Fibroblast of gingiva (primary cell): ENCODE data around the gene HLF.

Experiments used
- DNase-seq: peaks from one replicate; pipeline ENCODE4 v3.0.0-alpha.2; 2011; ENCODE audit warnings: low read depth

Gene HLF

GRCh38 chr17:55275894-55276804 is 11.4 kb downstream of the HLF start:
- DNase-seq = peak; percentile 45

DNA sequence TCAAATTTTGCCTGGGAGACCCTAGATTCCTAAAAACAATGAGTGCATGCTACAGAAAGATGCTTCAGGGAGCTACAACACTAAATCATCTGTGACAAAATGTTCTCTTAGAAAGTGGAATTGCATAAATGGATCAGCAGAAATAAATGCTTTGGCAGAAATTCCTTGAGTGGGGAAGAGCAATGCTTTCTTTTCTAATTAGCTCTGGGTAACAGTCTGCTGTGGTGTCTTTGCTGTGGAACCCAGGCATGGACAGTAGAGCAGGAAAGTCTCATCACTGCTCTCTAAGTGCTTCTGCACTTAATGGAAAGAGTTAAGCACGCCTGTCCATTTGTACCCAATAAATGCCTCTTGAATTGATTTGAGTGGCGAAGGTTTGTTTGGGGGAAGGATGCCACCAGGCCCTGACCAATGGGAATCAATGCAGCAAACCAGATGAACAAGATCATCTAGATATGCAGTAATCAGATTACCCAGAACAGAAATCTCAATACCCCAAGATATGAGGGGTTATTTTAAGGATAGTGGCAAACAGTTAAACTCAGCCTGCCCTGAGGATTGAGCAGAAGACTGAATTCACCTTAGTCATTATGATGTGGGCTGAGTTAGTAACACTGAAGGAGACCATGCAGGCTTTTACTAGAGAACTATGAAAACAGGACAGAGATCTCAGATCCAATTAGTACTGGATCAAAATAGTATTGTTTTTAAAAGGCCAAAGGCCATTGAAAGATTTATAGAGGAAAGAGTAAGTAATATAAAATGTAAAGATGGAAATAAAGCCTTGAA is 13.6 kb downstream of the HLF start:
- DNase-seq = no peak

DNA sequence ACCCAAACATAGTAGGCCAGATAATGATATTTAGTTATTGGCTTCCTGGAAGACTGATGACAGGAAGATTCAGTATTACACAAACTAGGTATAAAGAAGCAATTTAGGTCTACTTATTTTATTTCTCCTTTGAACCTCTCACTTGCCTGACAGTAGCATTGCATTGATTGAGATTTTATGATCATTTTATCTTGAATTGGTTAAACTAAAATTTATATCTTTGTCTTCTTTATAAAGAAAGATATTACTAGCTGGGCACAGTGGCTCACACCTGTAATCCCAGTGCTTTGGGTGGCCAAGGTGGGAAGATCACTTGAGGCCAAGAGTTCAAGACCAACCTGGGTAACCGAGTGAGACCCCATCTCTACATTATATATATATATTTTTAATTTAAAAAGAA is 14.4 kb downstream of the HLF start:
- no peak for DNase-seq

DNA sequence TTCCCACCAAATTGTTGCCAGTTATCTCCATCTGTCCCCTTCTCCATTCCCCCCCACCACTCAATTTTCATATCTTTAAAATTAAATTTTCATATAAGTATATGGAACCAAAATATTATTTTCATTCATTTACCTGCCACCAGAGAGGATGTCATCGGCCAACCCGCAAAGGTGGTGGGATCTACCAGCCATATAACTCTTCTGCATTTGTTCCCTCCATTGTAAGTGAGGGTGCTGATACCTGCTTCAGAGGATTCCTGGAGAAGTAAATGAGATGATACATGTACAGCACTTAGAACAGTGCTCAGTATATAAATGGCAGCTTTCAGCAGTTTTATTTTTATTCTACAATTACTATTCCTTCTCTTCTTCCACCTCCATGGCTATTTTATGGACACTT is 15.0 kb downstream of the HLF start:
- no peak for DNase-seq

- DNase-seq = no peak
These were observed 15.5 kb downstream of the HLF start for GRCh38 chr17:55280212-55280611.

GRCh38 chr17:55281649-55282378 is 17.1 kb downstream of the HLF start:
- peak; percentile 37 for DNase-seq

- no peak for DNase-seq
These were observed 17.6 kb downstream of the HLF start for GRCh38 chr17:55282379-55282702.

DNA sequence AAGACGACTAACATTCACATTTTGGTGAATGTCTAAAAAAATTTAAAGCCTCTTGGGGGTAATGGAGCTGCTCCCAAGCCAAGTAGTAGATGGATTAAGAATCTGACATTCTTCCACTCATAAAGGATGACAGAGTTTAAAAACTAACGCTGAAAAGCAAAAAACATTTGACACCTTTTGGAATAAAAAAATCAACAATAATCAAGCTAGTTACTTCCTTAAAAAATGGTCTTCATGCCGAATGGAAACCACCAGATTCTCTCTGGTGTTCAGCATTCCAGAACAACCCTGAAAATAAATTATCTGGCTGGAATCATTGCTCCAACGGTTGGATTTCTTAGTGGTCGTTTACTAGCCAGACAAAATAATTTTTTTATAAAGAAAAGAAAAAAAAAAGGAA is 18.0 kb downstream of the HLF start:
- no peak for DNase-seq

GRCh38 chr17:55283256-55283965 is 18.7 kb downstream of the HLF start:
- DNase-seq = no peak

DNA sequence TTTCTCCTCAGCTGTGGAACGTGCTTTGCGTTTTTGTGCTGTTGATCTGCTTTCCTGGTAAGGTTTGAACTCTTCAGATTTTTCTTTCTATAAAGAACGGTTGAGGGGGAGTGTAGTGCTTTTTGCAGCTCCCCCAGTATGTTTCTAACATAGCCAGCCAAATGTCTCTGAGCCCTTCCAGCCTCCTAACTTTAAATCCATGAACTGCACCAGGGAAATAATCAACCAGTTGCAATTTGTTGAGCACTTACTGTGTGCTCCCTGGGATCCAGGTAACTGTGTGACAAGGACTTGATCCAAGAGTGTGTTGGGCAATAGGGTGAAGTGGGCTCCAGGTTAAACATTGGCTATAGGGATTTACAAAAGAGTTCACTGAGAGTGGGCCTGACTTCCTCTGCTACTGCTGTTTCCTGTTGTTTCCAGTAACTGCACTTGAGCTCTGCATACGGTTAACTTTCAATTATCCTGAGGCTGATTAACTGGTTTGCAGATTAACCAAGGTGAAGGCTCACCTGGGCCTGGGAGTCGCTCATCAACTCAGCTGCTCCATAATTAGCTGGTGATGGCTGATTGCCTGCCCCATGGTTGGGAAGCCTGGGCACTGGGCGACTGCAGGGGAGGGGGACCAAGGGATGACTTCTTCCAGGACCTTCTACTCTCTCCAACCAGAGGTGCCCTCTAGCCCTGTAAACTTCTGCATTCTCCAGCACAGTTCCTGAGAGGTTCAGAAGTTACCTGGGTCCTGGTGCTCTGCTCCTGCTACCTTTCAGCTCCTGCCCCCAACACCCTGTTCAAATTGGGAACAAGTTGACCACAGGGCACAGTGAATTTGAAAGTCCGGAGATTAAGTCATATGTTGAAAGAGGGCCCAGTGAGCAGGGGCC is 19.5 kb downstream of the HLF start:
- no peak for DNase-seq

DNA sequence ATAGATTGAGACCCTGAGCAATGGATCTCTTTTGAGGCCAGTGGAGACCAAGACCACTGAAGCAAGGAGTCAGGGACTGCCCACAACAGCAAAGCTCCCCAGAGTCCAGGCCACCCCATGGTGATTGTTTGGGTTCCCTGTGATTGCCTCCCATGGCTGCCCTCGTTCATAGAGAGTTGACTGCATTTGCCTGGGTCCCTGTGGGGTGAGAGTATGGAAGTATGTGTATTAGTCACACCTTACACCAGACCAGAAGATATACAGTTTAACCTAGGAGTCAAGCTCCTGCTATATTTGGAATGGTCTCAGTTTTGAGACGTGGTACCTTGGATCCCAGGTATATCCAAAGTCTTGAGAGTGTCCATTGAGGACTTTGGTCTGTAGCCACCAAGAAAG is 20.2 kb downstream of the HLF start:
- no peak for DNase-seq

GRCh38 chr17:55285340-55286301 is 20.9 kb downstream of the HLF start:
- DNase-seq = peak; percentile 93

DNA sequence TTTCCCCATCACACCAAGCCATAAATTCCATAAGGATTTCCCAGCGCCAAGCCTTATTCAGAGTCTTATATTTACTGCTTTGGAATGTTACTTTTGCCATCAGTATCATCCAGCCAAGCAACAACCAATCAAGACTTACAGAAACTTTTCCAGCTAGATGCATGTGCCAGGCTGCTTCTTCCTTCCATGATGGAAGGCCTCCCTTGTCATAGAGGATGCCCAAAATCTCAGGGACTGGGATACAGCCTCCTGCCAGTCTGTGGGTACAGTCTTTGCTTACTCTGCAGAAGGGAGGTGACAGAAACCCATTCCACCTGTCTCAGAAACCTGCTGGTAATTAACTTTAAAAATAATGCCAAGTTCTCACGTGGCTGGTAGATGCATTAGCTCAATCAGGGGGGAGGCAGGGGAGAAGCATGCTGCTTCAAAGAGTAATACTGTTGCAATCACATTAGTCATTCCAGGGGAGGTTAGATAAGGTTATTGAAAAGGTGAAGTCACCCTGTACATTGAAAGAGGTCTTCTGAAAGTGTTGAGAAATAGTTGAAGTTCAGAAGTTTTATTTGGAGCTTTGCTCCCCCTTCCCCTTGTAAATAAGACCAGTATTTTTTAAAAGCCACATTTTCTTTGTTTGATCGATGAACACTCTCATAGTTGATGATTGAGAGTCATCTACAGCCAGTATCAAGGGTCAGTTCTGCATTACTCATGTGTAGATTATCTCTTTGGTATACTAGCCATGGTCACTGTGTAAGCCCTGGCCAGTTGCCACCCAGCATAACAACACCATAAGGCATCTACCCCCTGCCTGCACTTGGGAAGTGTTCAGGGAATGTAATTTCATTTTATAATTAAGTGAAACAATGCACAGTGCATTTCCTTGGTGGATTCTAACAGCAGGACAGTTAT is 22.2 kb downstream of the HLF start:
- DNase-seq = peak; percentile 82

GRCh38 chr17:55288356-55289105 is 23.8 kb downstream of the HLF start:
- DNase-seq = no peak

- DNase-seq = no peak
These were observed 24.3 kb downstream of the HLF start for GRCh38 chr17:55289106-55289446.

DNA sequence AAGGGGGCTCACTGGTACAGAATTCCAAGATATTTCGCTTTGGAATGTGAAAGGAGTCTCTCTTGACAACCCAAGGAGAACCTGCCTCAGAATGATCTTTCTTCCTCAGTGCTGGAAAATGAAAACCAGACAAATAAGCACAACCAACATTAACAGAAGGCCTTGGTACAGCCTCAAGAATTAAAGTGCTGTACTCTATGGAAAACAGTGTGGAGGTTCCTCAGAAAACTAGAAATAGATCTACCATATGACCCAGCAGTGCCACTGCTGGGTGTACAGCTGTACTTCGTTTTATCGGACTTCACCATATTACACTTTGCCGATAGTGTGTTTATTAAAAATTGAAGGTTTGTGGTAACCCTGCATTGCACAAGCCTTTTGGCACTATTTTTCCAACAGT is 25.2 kb downstream of the HLF start:
- DNase-seq = no peak

DNA sequence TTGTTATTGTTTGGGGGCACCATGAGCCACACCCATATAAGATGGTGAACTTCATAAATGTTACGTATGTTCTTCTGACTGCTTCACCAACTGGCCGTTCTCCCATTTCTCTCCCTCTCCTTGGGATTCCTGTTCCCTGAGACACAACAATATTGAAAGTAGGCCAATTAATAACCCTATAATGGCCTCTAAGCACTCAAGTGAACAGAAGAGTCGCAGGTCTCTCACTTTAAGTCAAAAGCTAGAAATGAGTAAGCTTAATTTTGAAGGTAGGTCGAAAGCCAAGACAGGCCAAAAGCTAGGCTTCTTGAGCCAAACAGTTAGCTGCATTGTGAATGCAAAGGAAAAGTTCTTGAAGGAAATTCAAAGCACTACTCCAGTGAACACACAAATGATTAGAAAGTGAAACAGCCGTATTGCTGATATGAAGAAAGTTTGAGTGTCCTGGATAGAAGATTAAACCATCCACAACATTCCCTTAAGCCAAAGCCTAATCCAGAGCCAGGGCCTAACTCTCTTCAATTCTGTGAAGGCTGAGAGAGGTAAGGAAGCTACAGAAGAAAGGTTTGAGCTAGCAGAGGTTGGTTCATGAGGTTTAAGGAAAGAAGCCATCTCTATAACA is 25.8 kb downstream of the HLF start:
- no peak for DNase-seq

- DNase-seq = no peak
These were observed 26.4 kb downstream of the HLF start for GRCh38 chr17:55291114-55291507.
